HepG2 (cell line): ENCODE measurements around the gene ACTR10. TPM values are rescaled to one million over a fixed set of nuclear protein-coding genes. Genes with fewer than 3 reads are reported as not detected.

Experiments used
- ATF1 ChIP-seq: IDR thresholded peaks from 2 replicates; pipeline ENCODE4 v1.6.1; 2016; ENCODE audit warnings: mild to moderate bottlenecking, control low read depth
- ATF4 ChIP-seq, 2 experiments: fragments of 450-650 bp in 1 of 2; sonication (generic) in 1 of 2; formaldehyde crosslinking; IDR thresholded peaks; 2 replicates each; pipeline versions ENCODE4 v1.5.0 to v1.8.0; 2020 to 2022; ENCODE audit warnings: mild to moderate bottlenecking in 1 of 2, missing genetic modification reagents in 1 of 2
- FUBP1 ChIP-seq: sonication (generic); formaldehyde crosslinking; IDR thresholded peaks from 2 replicates; pipeline ENCODE4 v1.5.1; 2020; ENCODE audit warnings: missing genetic modification reagents, mild to moderate bottlenecking, borderline replicate concordance
- HDAC2 ChIP-seq: sonication (generic); formaldehyde crosslinking; IDR thresholded peaks from 2 replicates; pipeline ENCODE4 v1.4.0; 2020; ENCODE audit warnings: missing genetic modification reagents
- ISL2 ChIP-seq: sonication (generic); formaldehyde crosslinking; IDR thresholded peaks from 2 replicates; pipeline ENCODE4 v1.5.0; 2020; ENCODE audit warnings: missing genetic modification reagents
- MEF2D ChIP-seq: sonication (generic); formaldehyde crosslinking; IDR thresholded peaks from 2 replicates; pipeline ENCODE4 v1.5.1; 2020; ENCODE audit warnings: mild to moderate bottlenecking, missing genetic modification reagents
- MIXL1 ChIP-seq: IDR thresholded peaks from 2 replicates; pipeline ENCODE4 v1.6.1; 2016
- NCOA2 ChIP-seq: sonication (generic); formaldehyde crosslinking; IDR thresholded peaks from 2 replicates; pipeline ENCODE4 v1.8.0; 2022; ENCODE audit warnings: inconsistent platforms
- PPARG ChIP-seq: conservative IDR thresholded peaks from 2 replicates; pipeline ENCODE4 v1.6.1; 2016; ENCODE audit warnings: missing biosample characterization, missing genetic modification reagents
- SKI ChIP-seq: fragments of 450-650 bp; IDR thresholded peaks from one replicate; pipeline ENCODE4 v1.6.1; 2018; ENCODE audit warnings: mild to moderate bottlenecking; ENCODE audit not compliant: partially characterized antibody
- TARDBP ChIP-seq: sonication (generic); formaldehyde crosslinking; IDR thresholded peaks from 2 replicates; pipeline ENCODE4 v1.8.0; 2022; ENCODE audit warnings: mild to moderate bottlenecking, missing genetic modification reagents
- ZHX2 ChIP-seq, 2 experiments: sonication (generic) in 1 of 2; formaldehyde crosslinking in 1 of 2; IDR thresholded peaks; 2 replicates each; pipeline versions ENCODE4 v1.6.1 to v1.9.0; 2014 to 2022; ENCODE audit warnings: antibody characterized with exemption in 1 of 2, borderline replicate concordance in 1 of 2, inconsistent platforms in 1 of 2, low read depth in 1 of 2, missing genetic modification reagents in 1 of 2
- ZMYM2 ChIP-seq: sonication (generic); formaldehyde crosslinking; IDR thresholded peaks from 2 replicates; pipeline ENCODE4 v1.8.0; 2022; ENCODE audit warnings: mild to moderate bottlenecking, missing genetic modification reagents
- ZNF749 ChIP-seq: sonication (generic); formaldehyde crosslinking; IDR thresholded peaks from 2 replicates; pipeline ENCODE4 v1.8.0; 2022; ENCODE audit warnings: mild to moderate bottlenecking, missing genetic modification reagents, moderate library complexity, borderline replicate concordance
- ZNF792 ChIP-seq: IDR thresholded peaks from 2 replicates; pipeline ENCODE4 v1.6.1; 2016
- polyA plus RNA-seq, 8 experiments: library from polyadenylated mRNA; depleted of rRNA in 3 of 8; stranded (reverse) in 7 of 8; unstranded in 1 of 8; fragments of >200 nt; fragmentation: Illumina TruSeq in 4 of 8; extraction: Trizol in 4 of 8; gene quantifications; 2 replicates each; pipeline versions ENCODE4 v1.2.1 to v1.2.3, GENCODE V29; 2011 to 2016; ENCODE audit warnings: low read depth in 4 of 8, missing spikeins in 1 of 8, mixed read lengths in 1 of 8; ENCODE audit not compliant: insufficient read depth in 1 of 8
- total RNA-seq, 5 experiments: library from RNA; depleted of rRNA; stranded (reverse); fragments of >200 nt; fragmentation: Illumina TruSeq; extraction: Trizol; gene quantifications; 2 replicates each; pipeline ENCODE4 v1.2.3, GENCODE V29; 2016; ENCODE audit warnings: low read depth in 1 of 5
- TF ChIP-seq, protein P1 (sequence below): sonication (generic); formaldehyde crosslinking; IDR thresholded peaks from 2 replicates; pipeline ENCODE4 v1.8.0; 2022; ENCODE audit warnings: missing genetic modification reagents, mild to moderate bottlenecking, borderline replicate concordance
- TF ChIP-seq, protein P2 (sequence below): sonication (generic); formaldehyde crosslinking; IDR thresholded peaks from 2 replicates; pipeline ENCODE4 v1.4.0; 2020; ENCODE audit warnings: missing genetic modification reagents

The ACTR10 gene
- total and polyA plus RNA-seq, 2 of the 13 experiments (the other 11 are each of a cell fraction or from before 2014, with no cell fraction given), result 30.0 to 41.3 TPM

- TF ChIP-seq PPARG (peak; percentile 55; the same call in 1 of the 2 replicates), ATF1 (no peak), MEF2D (CRISPR knock-in tag) (no peak), ZMYM2 (CRISPR knock-in tag) (no peak), ATF4 (CRISPR knock-in tag; IDR thresholded peaks at IDR 0.05) (no peak), ZHX2 (IDR thresholded peaks at IDR 0.05; ENCODE audit: low read depth) (no peak), ZHX2 (CRISPR knock-in tag; IDR thresholded peaks at IDR 0.05; ENCODE audit: borderline replicate concordance) (no peak), TARDBP (peak; percentile 52; the same call in 1 of the 2 replicates), ZNF792 (CRISPR knock-in tag) (peak; percentile 67; the same call in 1 of the 2 replicates), SKI (no peak), NCOA2 (peak; percentile 76), HDAC2 (CRISPR knock-in tag) (peak; percentile 55), ZNF749 (CRISPR knock-in tag) (no peak), ISL2 (CRISPR knock-in tag) (no peak), MIXL1 (CRISPR knock-in tag) (peak; percentile 95), FUBP1 (CRISPR knock-in tag) (no peak)
- TF ChIP-seq, protein P1, sequence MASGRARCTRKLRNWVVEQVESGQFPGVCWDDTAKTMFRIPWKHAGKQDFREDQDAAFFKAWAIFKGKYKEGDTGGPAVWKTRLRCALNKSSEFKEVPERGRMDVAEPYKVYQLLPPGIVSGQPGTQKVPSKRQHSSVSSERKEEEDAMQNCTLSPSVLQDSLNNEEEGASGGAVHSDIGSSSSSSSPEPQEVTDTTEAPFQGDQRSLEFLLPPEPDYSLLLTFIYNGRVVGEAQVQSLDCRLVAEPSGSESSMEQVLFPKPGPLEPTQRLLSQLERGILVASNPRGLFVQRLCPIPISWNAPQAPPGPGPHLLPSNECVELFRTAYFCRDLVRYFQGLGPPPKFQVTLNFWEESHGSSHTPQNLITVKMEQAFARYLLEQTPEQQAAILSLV (CRISPR knock-in tag), result no peak
- TF ChIP-seq, protein P2, sequence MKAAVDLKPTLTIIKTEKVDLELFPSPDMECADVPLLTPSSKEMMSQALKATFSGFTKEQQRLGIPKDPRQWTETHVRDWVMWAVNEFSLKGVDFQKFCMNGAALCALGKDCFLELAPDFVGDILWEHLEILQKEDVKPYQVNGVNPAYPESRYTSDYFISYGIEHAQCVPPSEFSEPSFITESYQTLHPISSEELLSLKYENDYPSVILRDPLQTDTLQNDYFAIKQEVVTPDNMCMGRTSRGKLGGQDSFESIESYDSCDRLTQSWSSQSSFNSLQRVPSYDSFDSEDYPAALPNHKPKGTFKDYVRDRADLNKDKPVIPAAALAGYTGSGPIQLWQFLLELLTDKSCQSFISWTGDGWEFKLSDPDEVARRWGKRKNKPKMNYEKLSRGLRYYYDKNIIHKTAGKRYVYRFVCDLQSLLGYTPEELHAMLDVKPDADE, result no peak
These were observed 72.8 kb downstream of the ACTR10 start (continued) for GRCh38 chr14:58272588-58273372.
